Measurements from ENCODE around the gene SORCS1. TPM values are rescaled to one million over a fixed set of nuclear protein-coding genes. Genes with fewer than 3 reads are reported as not detected.

Gene SORCS1
- polyA plus RNA-seq, 1 experiment: 0.02 TPM

GRCh38 chr10:107081644-107082043 lies 82.9 kb downstream of the SORCS1 start:
- CTCF ChIA-PET: no interaction called here
- Histone ChIP-seq H3K27me3 (ENCODE audit: control insufficient read depth, insufficient read depth, low read length) (no peaks in the 10 kb centered on the region), H3K27ac (ENCODE audit: low read depth, low read length) (no peak overlapping the region), H3K9me3 (ENCODE audit: control insufficient read depth, insufficient read depth, low read length) (peaks cover 16% of the 10 kb centered on the region), H3K4me3 (ENCODE audit: low read depth, low read length) (no peak overlapping the region)
- DNase-seq (ENCODE audit: low read depth, low spot score): no peak
- POLR2A ChIA-PET: no interaction called here
- TF ChIP-seq CTCF (IDR thresholded peaks at IDR 0.05; ENCODE audit: low read depth, low read length): no peak

GRCh38 chr10:107075117-107075516 lies 89.4 kb downstream of the SORCS1 start:
- CTCF ChIA-PET: no interaction called here

GRCh38 chr10:107072786-107073185 lies 91.7 kb downstream of the SORCS1 start:
- POLR2A ChIA-PET: no interaction called here
- no peaks in the 10 kb centered on the region for H3K27me3 ChIP-seq (ENCODE audit: control insufficient read depth, insufficient read depth, low read length)
- no peak overlapping the region for H3K4me3 ChIP-seq (ENCODE audit: low read depth, low read length)
- CTCF ChIA-PET: no interaction called here
- no peak overlapping the region for H3K27ac ChIP-seq (ENCODE audit: low read depth, low read length)
- TF ChIP-seq CTCF (IDR thresholded peaks at IDR 0.05; ENCODE audit: low read depth, low read length): no peak
- no peak for DNase-seq (ENCODE audit: low read depth, low spot score)
- H3K9me3 ChIP-seq (ENCODE audit: control insufficient read depth, insufficient read depth, low read length): no peaks in the 10 kb centered on the region; the same call in none of the 2 replicates

More at GRCh38 chr10:107075117-107075516, 89.4 kb downstream of the SORCS1 start:
- no peaks in the 10 kb centered on the region for H3K27me3 ChIP-seq (ENCODE audit: control insufficient read depth, insufficient read depth, low read length)
- H3K27ac ChIP-seq (ENCODE audit: low read depth, low read length): no peak overlapping the region
- no peak for DNase-seq (ENCODE audit: low read depth, low spot score)
- H3K9me3 ChIP-seq (ENCODE audit: control insufficient read depth, insufficient read depth, low read length): no peaks in the 10 kb centered on the region; the same call in 1 of the 2 replicates
- POLR2A ChIA-PET: no interaction called here
- TF ChIP-seq CTCF (IDR thresholded peaks at IDR 0.05; ENCODE audit: low read depth, low read length): no peak
- H3K4me3 ChIP-seq (ENCODE audit: low read depth, low read length): no peak overlapping the region

GRCh38 chr10:107072028-107072427 lies 92.5 kb downstream of the SORCS1 start:
- POLR2A ChIA-PET: no interaction called here
- Histone ChIP-seq H3K27me3 (ENCODE audit: control insufficient read depth, insufficient read depth, low read length) (no peaks in the 10 kb centered on the region), H3K9me3 (ENCODE audit: control insufficient read depth, insufficient read depth, low read length) (no peaks in the 10 kb centered on the region; the same call in none of the 2 replicates), H3K4me3 (ENCODE audit: low read depth, low read length) (no peak overlapping the region), H3K27ac (ENCODE audit: low read depth, low read length) (no peak overlapping the region)
- TF ChIP-seq CTCF (IDR thresholded peaks at IDR 0.05; ENCODE audit: low read depth, low read length): no peak
- DNase-seq (ENCODE audit: low read depth, low spot score): no peak
- CTCF ChIA-PET: no interaction called here

GRCh38 chr10:107071301-107071700 lies 93.2 kb downstream of the SORCS1 start:
- TF ChIP-seq CTCF (IDR thresholded peaks at IDR 0.05; ENCODE audit: low read depth, low read length): no peak
- Histone ChIP-seq H3K27me3 (ENCODE audit: control insufficient read depth, insufficient read depth, low read length) (no peaks in the 10 kb centered on the region), H3K9me3 (ENCODE audit: control insufficient read depth, insufficient read depth, low read length) (no peaks in the 10 kb centered on the region; the same call in none of the 2 replicates), H3K27ac (ENCODE audit: low read depth, low read length) (no peak overlapping the region), H3K4me3 (ENCODE audit: low read depth, low read length) (no peak overlapping the region)
- CTCF ChIA-PET: no interaction called here
- POLR2A ChIA-PET: no interaction called here
- no peak for DNase-seq (ENCODE audit: low read depth, low spot score)

Data from AG04450 (cell line).